Spleen (tissue), 11 donors: ENCODE measurements around the gene HDAC7. TPM values are rescaled to one million over a fixed set of nuclear protein-coding genes. Genes with fewer than 3 reads are reported as not detected.

Source experiments
- DNase-seq: peaks from one replicate; pipeline ENCODE4 v3.0.0-alpha.2; 2020
- H3K27ac ChIP-seq, 8 donors: fragments of 200-600 bp; sonication (generic) in 7 of 8; 1 replicate in 4 of 8; 2 replicates in 4 of 8; pipeline versions ENCODE4 v1.5.0 to v1.8.0; 2016 to 2021; ENCODE audit warnings: inconsistent platforms in 4 of 8, mild to moderate bottlenecking in 4 of 8, moderate library complexity in 1 of 8
- H3K27me3 ChIP-seq, 7 donors: fragments of 200-600 bp; sonication (generic) in 6 of 7; replicated peaks in 1 of 7; 1 replicate in 4 of 7; 2 replicates in 3 of 7; pipeline versions ENCODE4 v1.5.0 to v1.8.0; 2016 to 2021; ENCODE audit warnings: inconsistent platforms in 3 of 7, mild to moderate bottlenecking in 1 of 7
- H3K36me3 ChIP-seq, 6 donors: fragments of 200-600 bp; sonication (generic) in 5 of 6; 1 replicate in 4 of 6; 2 replicates in 2 of 6; pipeline versions ENCODE4 v1.5.0 to v1.8.0; 2016 to 2021; ENCODE audit warnings: inconsistent platforms in 2 of 6
- H3K4me1 ChIP-seq, 6 donors: fragments of 200-600 bp; sonication (generic) in 5 of 6; 1 replicate in 3 of 6; 2 replicates in 3 of 6; pipeline versions ENCODE4 v1.5.0 to v1.8.0; 2016 to 2021; ENCODE audit warnings: inconsistent platforms in 3 of 6
- H3K4me3 ChIP-seq, 8 donors: fragments of 200-600 bp; sonication (generic) in 7 of 8; 1 replicate in 4 of 8; 2 replicates in 4 of 8; pipeline versions ENCODE4 v1.5.0 to v1.8.0; 2016 to 2021; ENCODE audit warnings: inconsistent platforms in 4 of 8, mild to moderate bottlenecking in 4 of 8, moderate library complexity in 2 of 8
- H3K9me3 ChIP-seq, 8 donors: fragments of 200-600 bp; sonication (generic) in 7 of 8; 1 replicate in 4 of 8; 2 replicates in 4 of 8; pipeline versions ENCODE4 v1.5.0 to v1.8.0; 2016 to 2021; ENCODE audit warnings: inconsistent platforms in 4 of 8
- CTCF ChIP-seq, 11 experiments: fragments of 200-600 bp in 7 of 11; fragments of 450-650 bp in 4 of 11; sonication (generic) in 4 of 11; IDR thresholded peaks in 8 of 11; conservative IDR thresholded peaks in 3 of 11; 1 replicate in 7 of 11; 2 replicates in 4 of 11; pipeline versions ENCODE4 v1.4.0 to v1.8.0; 2016 to 2021; ENCODE audit warnings: antibody characterized with exemption in 11 of 11, inconsistent platforms in 4 of 11, mild to moderate bottlenecking in 1 of 11
- POLR2A ChIP-seq, 3 donors: fragments of 450-650 bp; IDR thresholded peaks; one replicate each; pipeline ENCODE4 v1.5.1; 2017; ENCODE audit warnings: antibody characterized with exemption in 3 of 3, mild to moderate bottlenecking in 1 of 3
- POLR2AphosphoS5 ChIP-seq, 3 donors: sonication (generic); formaldehyde crosslinking; IDR thresholded peaks; one replicate each; pipeline ENCODE4 v1.5.1; 2017; ENCODE audit warnings: antibody characterized with exemption in 3 of 3
- whole genome bisulfite sequencing, 5 donors: extraction: QIAGEN DNeasy Blood & Tissue Kit in 3 of 5; methylation state at CpG; one replicate each; pipeline versions ENCODE4 v1.1.5 to v1.1.7; 2013 to 2018; 5-methylcytosine and 5-hydroxymethylcytosine counted together
- intact Hi-C: fragments of 100-400 bp; cut with DNase I; formaldehyde crosslinking; loops from one replicate; pipeline ENCODE4 v1.15.0; 2023; ENCODE audit warnings: low total_unique reads
- polyA plus RNA-seq, 3 donors: library from polyadenylated mRNA; stranded (reverse); fragments of 200-250 nt; gene quantifications; one replicate each; pipeline ENCODE4 v1.2.1, GENCODE V29; 2013
- total RNA-seq, 7 donors: library from RNA; depleted of rRNA in 3 of 7; stranded (reverse); fragments of >200 nt in 3 of 7; fragmentation: NEBNext Ultra II Directional in 4 of 7; extraction: Animal tissue kit (Norgen Biotek cat#: 25700) in 4 of 7; gene quantifications; one replicate each; pipeline versions ENCODE4 v1.1.0 to v1.2.1, GENCODE V29; 2016 to 2021
- donor health status: healthy with polysubstance abuse.
- donor health status: DM: no; HTN: no; CAD: no; lungs with moderate emphysema.
- donor health status: DM: no; HTN: no; CAD: no.
- donor health status: Bipolar disorder and iron deficiency.
- donor health status: healthy.
- donor health status: DM: no; HTN: no; CAD: no.
- donor health status: DM: yes; HTN: yes; CAD: no.

HDAC7 gene
- total and polyA plus RNA-seq, 10 donors, result 39.6 to 158 (median 101) TPM

- TF ChIP-seq POLR2AphosphoS5 (IDR thresholded peaks at IDR 0.05), result peak; percentile 53 to 78 (median 76)
- no peak for TF ChIP-seq CTCF (IDR thresholded peaks at IDR 0.05 in 8 of 11, conservative IDR thresholded peaks at IDR 0.05 in 3 of 11)
- TF ChIP-seq POLR2A (IDR thresholded peaks at IDR 0.05), result no peak
- no peak overlapping the region for H3K4me3 ChIP-seq
- peak; percentile 88 for DNase-seq
These were observed 82.6 kb downstream of the HDAC7 start for GRCh38 chr12:47736877-47737676.

GRCh38 chr12:47736216-47736615 is 83.5 kb downstream of the HDAC7 start:
- intact Hi-C loops, result no loop called here
- WGBS, 5 donors, result 60 to 76% (median 68%) methylated on average over 2 to 4 of the region's 4 CpGs
- H3K4me3 ChIP-seq, result no peak overlapping the region
- H3K27ac ChIP-seq, result peak overlapping the region; percentile 3 to 81 (median 63)
- peaks cover 13 to 69% (median 59%) of the 10 kb centered on the region in 6 donors for H3K4me1 ChIP-seq
- TF ChIP-seq CTCF (IDR thresholded peaks at IDR 0.05 in 8 of 11, conservative IDR thresholded peaks at IDR 0.05 in 3 of 11) (no peak), POLR2AphosphoS5 (IDR thresholded peaks at IDR 0.05) (no peak), POLR2A (IDR thresholded peaks at IDR 0.05) (no peak)
- H3K9me3 ChIP-seq, result no peaks in the 10 kb centered on the region
- no peak for DNase-seq
- H3K27me3 ChIP-seq, result no peaks in the 10 kb centered on the region
- peaks cover 0 to 18% (median 0%) of the 10 kb centered on the region in 6 donors for H3K36me3 ChIP-seq

More at GRCh38 chr12:47736877-47737676, 82.6 kb downstream of the HDAC7 start:
- peaks cover 22 to 77% (median 68%) of the 10 kb centered on the region in 6 donors for H3K4me1 ChIP-seq
- H3K27ac ChIP-seq, result peak overlapping the region; percentile 3 to 81 (median 66)
- intact Hi-C loops, result no loop called here
- H3K9me3 ChIP-seq, result no peaks in the 10 kb centered on the region
- peaks cover 0 to 18% (median 0%) of the 10 kb centered on the region in 6 donors for H3K36me3 ChIP-seq
- H3K27me3 ChIP-seq, result no peaks in the 10 kb centered on the region
- 37 to 76% (median 70%) methylated on average over 11 to 19 of the region's 19 CpGs for WGBS, 5 donors

- intact Hi-C loops, result no loop called here
- no peak overlapping the region for H3K4me3 ChIP-seq
- peaks cover 0 to 18% (median 0%) of the 10 kb centered on the region in 6 donors for H3K36me3 ChIP-seq
- DNase-seq, result peak; percentile 64
- H3K4me1 ChIP-seq, result peaks cover 7 to 63% (median 54%) of the 10 kb centered on the region in 6 donors
- 88 to 94% (median 91%) methylated on average over 10 to 11 of the region's 11 CpGs for WGBS, 5 donors
- H3K27me3 ChIP-seq, result no peaks in the 10 kb centered on the region
- no peaks in the 10 kb centered on the region for H3K9me3 ChIP-seq
- H3K27ac ChIP-seq, result peak overlapping the region in 7 of 8 donors; percentile 8 to 81 (median 65)
- no peak for TF ChIP-seq CTCF (IDR thresholded peaks at IDR 0.05 in 8 of 11, conservative IDR thresholded peaks at IDR 0.05 in 3 of 11)
- TF ChIP-seq POLR2AphosphoS5 (IDR thresholded peaks at IDR 0.05), result no peak
These were observed 84.1 kb downstream of the HDAC7 start for GRCh38 chr12:47735649-47736048.
